ENCODE results near the gene FOXB2.

The FOXB2 gene

DNA sequence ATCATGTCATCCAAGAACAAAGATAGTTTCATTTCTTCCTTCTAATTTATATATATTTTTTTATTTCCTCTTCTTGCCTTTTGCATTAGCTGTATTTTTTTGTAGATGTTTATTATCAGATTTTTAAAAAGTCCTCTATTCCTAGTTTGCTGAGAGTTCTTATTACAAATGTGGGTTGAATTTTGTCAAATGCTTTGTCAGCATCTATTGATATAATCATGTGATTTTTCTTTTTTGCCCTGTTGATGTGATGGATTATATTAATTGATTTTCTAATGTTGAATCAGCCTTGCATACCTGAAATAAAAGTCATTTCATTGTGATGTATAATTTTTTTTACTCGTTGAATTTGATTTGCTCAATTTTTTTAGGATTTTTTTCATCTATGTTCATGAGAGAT, 46.9 kb downstream of the FOXB2 start:
- Mint-ChIP-seq H3K27ac (no peak overlapping the region), H3K9me3 (peaks cover 4% of the 10 kb centered on the region), H3K4me1 (ENCODE audit: low read depth) (no peaks in the 10 kb centered on the region), H3K27me3 (ENCODE audit: low read depth) (no peaks in the 10 kb centered on the region), H3K4me3 (no peak overlapping the region), H3K36me3 (ENCODE audit: low read depth) (no peaks in the 10 kb centered on the region)
